SK-N-DZ (cell line): ENCODE measurements around the gene RCVRN.

ENCODE experiments used
- DNase-seq: peaks from one replicate; pipeline ENCODE4 v3.0.0-alpha.2; 2015; ENCODE audit warnings: low spot score

The RCVRN gene

DNA sequence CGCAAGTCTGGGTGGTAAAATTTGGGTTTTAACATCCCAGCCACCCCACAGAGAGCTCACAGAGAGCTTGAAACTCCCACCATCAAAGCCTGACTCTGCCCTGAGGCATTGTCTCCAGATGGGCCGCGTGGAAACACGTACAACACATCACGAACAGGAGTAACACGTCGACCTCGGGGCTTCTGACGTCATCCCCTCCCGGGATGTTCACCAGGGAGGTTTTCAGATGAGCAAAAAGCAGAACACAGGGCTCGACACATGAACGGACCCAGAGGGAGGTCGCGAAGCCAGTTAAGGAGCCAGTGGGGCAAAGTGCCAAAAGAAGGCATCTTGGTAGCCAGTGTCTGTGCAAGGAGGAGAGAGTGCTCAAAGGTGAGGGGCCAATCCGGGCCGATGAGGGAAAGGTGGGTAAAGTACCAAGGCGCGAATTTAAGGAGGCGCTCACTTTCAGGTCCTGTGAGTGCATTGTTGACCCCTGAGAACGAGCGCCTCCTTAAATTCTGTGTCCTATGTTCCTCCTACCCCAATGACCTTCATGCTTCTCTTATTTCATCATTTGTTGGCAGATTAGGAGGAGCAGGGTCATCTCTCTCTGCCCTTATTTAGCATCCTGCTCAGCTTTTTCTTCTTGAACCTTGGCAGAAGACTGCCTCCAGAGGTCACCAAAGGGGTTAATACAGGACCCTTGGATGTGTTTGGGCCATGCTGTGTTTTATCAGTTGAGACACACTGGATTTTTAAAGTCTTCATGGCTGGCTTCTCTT is 5.6 kb downstream of the RCVRN start:
- DNase-seq, result no peak

DNA sequence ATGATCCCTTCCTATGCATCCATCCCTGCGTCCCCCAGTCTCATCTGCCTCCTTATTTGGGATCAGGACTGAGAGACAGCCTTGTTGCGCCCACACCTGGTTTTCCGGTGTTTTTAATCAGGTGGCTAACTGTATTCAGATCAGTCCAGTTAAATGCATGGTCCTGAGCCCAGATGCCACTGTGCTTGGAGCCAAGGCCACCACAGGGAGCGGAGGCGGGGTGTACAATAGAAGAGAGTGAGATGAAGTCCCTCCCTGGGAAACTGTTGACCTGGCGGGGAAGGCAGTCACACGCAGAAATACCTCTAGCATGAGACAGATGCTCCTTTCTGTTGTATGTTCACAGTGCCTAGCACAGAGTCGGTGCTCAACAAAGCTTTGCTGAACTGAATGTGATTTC is 6.3 kb downstream of the RCVRN start:
- DNase-seq, result no peak

DNA sequence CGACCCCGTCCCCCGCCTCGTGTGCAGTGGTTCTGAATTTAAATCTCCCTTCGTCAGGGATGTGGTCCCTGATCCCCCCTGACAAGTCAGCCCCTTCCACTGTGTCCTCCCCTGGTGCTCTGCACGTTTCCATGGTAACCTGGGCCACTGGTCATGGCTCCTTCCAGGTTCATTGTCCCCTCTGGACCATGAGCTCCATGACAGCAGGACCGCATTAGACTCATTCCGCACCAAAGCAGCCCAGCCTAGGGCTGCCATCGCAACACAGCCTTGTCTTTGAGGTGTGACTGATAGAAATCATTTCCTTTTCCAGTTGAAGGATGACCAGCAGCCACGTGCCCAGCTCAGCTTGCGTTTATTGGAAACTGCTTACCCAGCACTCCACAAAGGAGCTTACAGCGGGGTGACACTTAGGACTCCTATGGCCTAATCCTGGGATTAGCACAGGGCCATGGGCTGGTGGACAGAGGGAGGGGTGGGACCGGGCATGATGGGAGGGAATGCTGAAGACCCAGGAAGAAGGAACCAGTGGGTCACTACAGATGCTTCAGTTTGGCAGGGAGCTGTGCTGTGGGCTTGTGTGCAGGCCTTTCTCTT is 7.6 kb downstream of the RCVRN start:
- no peak for DNase-seq

DNA sequence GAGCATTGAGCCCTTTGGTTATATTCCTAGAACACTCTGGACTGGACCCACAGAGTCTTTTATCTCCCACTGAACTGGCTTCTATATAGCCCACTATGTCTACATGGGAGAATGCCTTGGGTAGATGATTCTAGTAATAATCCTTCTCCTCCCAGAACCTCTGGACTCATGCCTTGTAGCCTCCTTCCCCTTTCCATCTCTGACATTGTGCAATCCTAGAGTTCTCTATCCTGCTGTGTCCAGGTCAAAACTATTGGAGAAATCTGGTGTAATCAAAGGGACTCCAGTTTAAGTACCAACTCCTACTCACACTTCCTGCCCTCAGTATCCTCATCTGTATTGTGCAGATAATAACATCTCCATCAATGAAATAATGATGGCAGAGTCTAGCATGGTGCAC is 9.1 kb downstream of the RCVRN start:
- no peak for DNase-seq

DNA sequence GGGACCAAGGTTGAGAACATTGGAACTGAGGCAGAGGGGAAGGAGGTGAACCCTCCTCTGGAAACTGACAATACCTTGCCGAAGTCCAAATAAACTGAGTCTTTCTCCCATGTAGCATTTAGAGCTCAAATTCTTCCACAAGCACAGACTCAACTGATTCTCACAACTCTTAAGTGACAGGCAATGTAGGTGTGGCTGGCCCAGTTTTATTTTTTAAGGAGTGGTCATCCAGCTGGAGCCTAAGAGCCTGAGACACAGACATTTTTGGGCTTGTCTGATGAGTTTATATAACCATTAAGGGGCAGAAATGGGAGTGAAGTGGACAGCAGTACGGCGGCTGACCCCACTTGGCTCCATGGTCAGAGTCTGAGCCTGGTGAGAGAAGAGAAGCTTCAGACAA is 10.8 kb downstream of the RCVRN start:
- DNase-seq, result no peak

DNA sequence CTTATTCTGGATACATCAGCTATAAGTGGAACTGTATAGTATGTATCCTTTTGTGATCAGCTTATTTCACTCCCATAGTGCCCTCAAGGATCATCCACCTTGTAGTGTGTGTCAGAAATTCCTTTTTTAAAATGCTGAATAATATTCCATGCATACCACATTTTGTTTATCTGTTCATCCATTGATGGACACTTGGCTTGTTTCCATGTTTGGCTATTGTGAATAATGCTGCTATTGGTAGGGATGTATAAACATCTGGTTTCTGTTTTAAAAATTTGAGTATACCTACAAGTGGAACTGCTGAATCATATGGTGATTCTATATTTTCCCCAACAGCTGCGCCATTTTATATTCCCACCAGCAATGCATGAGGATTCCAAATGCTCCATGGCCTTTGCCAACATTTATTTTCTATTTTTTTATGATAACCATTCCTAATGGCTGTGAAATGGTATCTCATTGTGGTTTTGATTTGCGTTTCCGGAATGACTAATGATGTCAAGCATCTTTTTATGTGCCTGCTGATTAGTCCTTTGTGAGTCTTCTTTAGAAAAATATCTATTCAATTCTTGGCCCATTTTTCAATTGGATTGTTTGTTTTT is 11.6 kb downstream of the RCVRN start:
- DNase-seq, result no peak

DNA sequence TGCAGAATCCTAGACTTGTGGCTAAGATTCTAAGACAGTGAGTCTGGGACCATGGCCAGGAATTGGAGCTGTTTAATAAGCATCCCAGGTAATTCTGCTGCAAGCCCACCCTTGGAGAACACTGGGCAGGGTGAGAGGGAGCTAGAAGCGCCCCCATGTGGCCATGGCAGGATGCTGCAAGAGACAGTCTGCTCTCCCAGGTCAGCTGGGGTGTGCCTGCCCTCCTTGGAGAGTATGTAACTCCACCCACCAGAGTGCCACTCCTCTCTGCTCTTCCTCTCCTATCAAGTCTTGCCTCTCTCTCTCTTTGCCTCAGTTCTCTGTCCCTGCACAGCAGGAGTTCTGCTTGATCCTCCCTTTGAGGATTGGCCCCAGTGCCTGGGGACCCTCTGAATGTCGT is 14.9 kb downstream of the RCVRN start:
- no peak for DNase-seq

DNA sequence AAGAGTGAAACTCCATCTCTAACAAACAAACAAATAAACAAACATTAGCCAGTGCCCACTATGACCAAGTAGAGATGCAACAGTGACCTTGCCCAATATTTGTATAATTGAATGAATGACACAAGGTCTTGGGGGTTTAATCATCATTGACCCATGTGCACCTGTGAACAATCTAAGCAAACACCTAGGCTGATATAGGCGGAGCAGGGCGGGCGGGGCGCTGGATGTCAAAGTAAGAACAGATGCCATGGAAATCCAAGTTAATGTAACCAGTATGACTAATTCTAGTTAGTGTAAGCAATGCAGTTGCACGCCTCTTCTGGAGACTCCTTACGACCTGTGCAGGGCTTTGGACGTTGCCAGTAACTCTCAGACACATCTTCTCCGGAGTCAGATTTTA is 17.6 kb downstream of the RCVRN start:
- no peak for DNase-seq

DNA sequence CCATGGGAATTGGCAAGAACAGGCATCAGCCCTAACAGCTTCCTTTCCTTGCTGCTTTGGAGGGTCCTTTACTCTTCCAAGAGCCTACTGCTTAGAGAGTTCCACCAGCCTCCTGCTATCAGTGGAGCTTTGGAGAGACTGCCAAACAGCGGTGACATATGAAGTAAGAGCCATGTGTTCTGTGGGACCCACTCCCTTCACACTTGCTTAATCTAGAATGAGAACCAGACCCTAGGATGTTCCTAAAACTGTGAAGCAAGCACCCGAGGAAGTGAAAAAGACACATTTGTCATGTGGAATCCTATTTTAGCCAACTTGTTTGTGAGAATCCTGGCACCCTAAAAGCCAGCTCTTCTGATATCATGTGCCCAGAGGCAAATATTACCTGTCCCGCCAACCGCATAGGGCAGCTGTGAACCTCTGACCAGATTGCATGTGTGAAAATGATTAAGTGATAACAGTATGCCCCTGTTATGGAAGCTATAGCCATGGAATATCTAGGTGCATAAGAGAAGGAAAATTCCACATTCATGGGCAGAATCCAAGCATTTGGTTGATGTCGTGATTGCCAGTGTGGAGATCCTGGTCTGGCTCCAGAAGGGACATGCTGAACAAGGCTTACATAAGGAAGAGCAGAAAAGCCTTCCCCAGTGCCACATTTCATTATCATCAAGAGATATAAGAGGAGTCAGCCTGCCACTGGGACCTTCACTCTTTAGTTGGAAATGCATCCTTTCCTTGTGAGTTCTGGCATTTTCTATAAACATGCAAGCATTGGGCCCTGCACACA is 18.7 kb downstream of the RCVRN start:
- no peak for DNase-seq

DNA sequence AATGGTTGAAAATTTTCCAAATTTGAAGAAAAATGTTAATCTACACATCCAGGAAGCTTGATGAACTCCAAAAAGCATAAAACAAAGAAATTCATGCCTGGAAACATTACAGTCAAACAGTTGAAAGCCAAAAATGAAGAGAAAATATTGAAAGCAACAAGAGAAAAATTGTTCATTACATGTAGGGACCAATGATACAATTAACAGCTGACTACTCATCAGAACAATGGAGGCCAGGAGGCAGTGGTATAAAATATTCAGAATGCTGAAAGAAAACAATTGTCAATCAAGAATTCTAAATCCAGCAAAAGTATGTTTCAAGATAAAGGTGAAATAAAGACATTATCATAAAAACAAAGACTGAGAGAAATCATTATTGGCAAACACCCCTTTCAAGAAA is 21.6 kb downstream of the RCVRN start:
- no peak for DNase-seq

DNA sequence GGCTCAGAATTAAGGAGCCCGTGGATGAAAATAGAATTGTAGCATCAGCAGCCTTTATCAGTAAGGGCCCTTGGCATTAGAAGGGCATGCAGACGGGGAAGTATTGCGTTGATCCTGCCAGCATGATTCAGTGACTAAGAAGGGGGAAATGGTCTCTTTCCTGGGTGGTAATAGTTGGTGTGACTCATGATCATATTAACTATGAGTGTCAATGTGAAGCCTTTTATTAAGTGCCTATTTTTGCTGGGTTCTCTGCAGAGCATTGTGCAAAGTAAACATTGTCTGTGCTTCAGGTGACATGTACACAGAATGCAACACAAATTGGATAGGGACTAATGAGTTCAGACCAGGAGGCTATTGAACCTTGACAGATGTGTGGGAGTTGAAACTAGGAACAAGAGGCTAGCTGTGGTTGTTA is 24.5 kb downstream of the RCVRN start:
- no peak for DNase-seq

DNA sequence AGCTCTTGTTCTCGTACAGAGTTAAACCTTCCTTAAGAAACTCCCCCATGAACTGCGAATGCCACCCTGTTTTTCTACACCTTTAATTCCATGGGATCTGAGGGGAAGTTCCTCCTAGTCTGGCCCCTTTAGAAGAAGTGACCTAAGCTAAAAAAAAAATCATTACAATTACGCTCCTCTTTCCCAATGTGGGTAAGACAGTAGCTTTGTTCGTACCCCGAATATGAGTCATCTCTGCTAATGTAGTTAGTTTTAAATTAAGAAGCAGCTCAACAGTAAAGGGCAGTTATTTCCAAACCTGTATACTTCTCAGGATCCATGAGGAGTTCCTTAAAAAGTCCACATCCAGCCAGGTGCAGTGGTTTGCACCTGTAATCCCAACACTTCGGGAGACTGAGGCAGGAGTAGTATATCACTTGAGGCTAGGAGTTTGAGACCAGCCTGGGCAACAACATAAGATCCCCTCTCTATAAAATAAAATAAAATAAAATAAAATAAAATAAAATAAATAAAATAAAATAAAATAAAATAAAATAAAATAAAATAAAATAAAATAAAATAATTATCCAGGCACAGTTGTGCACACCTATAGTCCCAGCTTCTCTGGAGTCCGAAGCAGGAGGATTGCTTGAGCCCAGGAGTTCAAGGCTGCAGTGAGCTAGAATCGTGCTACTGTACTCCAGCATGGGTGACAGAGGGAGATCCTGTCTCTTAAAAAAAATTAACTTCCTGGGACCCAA is 26.1 kb downstream of the RCVRN start:
- DNase-seq, result no peak

DNA sequence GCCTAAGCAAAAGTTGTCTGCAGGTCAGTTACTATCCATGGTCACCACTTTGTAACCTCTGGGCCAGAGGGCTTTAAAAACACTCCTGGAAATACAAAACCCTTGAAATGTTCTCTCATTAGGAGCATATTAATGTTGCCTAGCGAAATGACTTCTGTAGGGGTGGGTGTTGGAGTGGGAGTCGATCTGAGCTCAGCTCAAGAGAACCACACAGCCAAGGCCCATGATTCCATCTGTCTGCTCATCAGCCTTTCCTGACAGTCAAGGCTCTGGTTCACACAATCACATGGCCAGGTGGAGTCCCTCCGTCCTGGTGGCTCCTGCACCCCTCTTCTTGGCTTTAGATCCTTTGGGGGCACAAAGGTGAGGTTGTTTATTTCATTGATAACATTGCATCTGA is 26.7 kb downstream of the RCVRN start:
- no peak for DNase-seq

DNA sequence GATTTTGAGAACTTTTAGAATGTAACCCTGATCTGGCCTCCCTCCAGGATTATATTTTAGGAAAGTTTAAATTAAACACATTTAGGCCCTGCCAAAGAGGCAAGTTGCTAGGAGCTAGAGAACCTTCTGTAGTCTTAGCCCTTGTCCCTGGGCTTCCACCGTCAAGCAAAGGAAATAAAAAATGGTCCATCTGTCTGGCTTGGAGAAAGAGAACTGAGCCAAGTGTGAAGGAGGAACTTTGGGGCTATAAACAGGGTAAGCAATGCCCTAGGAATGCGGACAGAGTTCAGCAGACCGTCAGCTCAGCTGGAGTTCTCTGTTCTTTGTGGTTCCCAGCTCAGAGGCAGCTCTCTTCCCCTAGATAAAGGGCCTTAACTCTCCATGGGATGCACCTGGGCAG is 29.6 kb downstream of the RCVRN start:
- no peak for DNase-seq

DNA sequence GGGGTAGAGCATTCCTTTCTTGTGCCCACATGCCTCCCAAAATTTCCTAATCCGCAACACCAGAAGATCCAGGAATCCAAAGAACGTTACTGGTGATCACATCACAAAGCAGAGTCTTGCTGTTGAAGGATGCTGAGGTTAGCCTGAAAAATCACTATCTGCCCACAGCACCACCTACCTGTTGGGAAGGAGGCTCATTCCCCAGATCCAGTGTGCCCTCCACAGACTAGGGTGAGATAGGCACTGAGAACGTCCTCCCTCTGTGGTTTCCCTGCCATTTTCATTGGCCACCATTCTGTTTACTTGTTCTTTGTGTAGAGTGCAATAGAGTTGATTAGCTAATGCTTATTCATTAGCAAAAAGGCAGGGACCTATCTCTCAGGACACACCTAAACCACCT is 30.3 kb downstream of the RCVRN start:
- DNase-seq, result no peak

DNA sequence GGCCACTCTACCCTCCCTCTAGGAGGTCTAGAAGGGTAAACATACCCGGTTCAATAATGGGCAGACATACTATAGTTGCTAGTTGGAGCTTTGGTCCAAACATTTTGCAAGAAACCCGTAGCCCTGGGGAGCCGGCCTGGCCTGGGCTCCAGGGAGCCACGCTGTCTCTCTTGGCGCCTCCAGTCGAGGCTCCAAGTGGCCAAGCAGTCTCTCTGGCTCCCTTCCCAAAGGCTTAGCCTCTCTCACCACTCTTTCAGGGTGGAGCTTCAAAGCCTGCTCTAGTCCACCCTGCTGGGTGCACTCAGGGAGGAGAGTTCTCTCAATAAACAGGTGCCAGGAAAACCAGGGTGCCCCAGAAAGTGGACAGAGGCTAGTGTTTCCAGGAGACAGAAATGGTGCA is 32.2 kb downstream of the RCVRN start:
- no peak for DNase-seq

DNA sequence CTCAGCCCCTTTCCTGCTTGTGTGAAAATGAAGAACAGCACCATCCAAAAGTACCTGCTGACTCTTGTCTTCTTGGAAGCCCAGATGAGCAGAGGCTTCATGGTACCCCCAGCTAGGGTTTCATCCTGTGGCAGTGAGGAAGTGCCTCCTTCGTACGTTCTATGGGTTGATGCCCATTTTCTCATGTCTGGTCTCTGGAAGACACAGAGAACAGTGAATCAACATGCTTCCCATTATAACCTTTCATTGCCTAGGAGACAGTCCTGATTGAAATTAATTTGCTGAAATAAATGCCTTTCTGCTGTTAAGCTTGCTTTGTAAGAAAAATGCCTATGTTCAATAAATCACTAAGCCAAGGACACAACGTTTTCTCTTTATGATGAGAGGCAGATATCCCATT is 36.5 kb downstream of the RCVRN start:
- no peak for DNase-seq

DNA sequence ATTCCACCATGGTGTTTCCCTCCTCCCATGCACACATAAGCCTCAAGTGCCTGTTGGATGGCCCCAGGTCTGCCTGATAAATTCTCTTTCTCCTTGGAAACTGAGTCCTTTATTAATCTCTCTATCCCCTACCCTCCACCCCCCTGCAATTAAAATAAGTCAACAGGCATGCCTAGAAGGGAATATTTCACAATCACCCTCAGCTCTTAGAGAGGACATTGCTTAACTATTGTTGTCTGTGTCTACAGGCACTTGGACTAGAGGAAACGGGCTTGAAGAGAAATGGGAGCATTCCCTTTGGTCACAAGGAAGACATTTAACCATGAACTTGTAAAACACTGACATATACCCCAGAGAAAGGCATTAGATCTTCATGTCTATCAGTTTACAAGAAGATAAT is 39.5 kb downstream of the RCVRN start:
- no peak for DNase-seq

DNA sequence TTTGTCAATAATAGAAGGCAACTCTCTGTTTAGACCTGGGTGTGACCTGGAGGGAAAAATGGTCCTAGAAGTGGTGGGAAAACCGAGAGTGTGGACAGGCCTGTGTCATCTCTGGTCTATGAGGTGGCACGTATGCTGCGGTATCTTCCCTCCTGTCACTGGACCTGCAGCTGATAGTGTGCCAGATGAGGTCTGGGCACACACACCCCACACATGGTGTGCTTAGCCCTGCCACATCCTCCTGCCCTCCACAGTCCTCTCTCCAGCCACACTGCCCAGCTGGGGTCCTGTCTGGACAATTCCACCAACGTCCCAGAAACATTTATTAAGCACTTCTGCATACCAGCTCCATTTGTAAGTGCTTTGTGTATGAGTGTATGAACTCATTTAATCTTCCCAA is 42.1 kb downstream of the RCVRN start:
- no peak for DNase-seq

DNA sequence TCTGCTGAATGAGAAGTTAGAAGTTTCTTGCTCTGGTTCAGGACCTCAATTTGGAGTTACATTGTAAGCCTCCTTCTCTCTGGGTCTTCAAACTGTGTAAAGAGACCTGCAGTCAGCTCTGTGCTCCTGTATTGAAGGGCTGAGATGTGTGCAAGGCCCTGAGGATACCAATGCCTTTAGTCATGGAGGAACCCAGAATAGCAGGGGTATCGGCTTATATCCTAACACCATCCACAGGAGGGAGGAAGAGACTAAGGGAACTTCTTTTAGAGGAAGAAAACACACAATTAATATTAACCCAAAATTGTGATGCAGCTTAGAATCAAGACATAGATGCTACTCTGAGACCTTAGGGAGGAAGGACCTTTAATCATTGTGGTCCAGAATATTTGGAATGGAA is 42.9 kb downstream of the RCVRN start:
- DNase-seq, result no peak

DNA sequence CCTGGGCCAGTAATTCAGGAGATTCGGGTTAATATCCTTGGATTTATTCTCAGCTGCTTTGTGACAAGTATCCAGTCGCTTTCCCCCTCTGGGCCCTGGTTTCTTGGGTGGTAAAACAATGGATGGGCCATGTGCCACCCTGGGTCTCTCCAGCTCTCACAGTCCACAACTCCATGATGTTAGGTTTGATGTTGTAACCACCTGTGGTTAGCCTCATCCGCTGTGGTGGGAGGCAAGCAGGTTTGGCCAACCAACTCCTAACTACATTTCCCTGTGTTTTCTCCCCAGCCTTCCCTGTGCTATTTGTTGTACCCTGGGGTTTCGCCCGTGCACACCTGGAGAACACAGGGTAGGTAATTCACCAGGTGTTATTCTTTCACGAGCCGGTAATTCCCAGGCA is 44.2 kb downstream of the RCVRN start:
- DNase-seq, result no peak

DNA sequence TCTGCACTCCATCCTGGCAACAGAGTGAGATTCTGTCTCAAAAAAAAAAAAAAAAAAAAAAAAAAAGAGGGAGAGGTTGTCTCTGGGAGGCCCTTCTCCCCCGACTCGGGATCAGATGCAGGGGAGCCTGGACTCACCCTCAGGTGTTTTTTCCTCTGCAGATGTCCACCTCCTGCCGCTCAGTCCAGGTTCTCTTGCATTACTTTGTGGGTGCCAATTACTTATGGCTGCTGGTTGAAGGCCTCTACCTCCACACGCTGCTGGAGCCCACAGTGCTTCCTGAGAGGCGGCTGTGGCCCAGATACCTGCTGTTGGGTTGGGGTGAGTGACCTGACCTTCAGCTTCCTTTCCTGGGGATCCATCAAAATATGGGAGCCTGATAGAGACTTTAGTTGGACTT is 45.3 kb downstream of the RCVRN start:
- DNase-seq, result no peak
